Bronchial epithelial cell (primary cell): ENCODE results near the gene TMEM106B. TPM values are rescaled to one million over a fixed set of nuclear protein-coding genes. Genes with fewer than 3 reads are reported as not detected.

Source experiments
- DNase-seq: peaks from one replicate; pipeline ENCODE4 v3.0.0-alpha.2; 2010; ENCODE audit warnings: low read depth
- FAIRE-seq: peaks from 2 replicates; lab custom pipeline; 2011; peaks lifted over from hg19 to GRCh38; lab: Jason Lieb, UNC
- H3K27me3 ChIP-seq: 2 replicates; pipeline ENCODE4 v1.5.1; 2011; ENCODE audit warnings: low read length; ENCODE audit not compliant: control insufficient read depth, insufficient read depth
- H3K36me3 ChIP-seq: 2 replicates; pipeline ENCODE4 v1.5.1; 2011; ENCODE audit warnings: low read length; ENCODE audit not compliant: control insufficient read depth, insufficient read depth
- H3K4me3 ChIP-seq: 2 replicates; pipeline ENCODE4 v1.5.1; 2011; ENCODE audit warnings: mild to moderate bottlenecking, low read depth, low read length, control low read depth
- total RNA-seq: library from RNA; depleted of rRNA; stranded (reverse); fragments of >200 nt; gene quantifications from 2 replicates; pipeline ENCODE4 v1.2.1, GENCODE V29; 2014
- TF ChIP-seq, protein P1 (sequence below): IDR thresholded peaks from 2 replicates; pipeline ENCODE4 v1.5.1; 2011; ENCODE audit warnings: mild to moderate bottlenecking, moderate library complexity, low read length, control low read depth, inconsistent platforms; ENCODE audit not compliant: insufficient read depth, severe bottlenecking

TMEM106B gene
- total RNA-seq, 1 donor from 2014 or later: 39.5 TPM

DNA sequence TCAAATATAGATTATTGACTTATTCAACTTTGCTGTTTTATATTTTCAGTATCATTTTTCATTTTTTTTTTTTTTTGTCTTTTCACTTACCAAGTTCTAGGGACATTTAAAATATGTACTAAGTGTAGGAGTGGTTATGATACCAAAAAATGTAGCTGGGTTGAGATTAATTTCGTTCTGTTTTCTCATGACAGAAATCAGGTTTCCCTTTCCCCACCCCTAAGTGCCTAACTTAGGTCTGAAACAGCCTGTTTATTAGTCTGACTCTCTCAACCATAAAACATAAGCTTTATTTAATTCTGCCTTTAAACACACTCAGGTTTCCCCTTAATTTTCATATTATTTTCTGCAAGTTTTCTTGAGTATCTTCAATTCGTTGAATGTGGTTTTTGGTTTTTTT is 22.1 kb downstream of the TMEM106B start:
- TF ChIP-seq, protein P1, sequence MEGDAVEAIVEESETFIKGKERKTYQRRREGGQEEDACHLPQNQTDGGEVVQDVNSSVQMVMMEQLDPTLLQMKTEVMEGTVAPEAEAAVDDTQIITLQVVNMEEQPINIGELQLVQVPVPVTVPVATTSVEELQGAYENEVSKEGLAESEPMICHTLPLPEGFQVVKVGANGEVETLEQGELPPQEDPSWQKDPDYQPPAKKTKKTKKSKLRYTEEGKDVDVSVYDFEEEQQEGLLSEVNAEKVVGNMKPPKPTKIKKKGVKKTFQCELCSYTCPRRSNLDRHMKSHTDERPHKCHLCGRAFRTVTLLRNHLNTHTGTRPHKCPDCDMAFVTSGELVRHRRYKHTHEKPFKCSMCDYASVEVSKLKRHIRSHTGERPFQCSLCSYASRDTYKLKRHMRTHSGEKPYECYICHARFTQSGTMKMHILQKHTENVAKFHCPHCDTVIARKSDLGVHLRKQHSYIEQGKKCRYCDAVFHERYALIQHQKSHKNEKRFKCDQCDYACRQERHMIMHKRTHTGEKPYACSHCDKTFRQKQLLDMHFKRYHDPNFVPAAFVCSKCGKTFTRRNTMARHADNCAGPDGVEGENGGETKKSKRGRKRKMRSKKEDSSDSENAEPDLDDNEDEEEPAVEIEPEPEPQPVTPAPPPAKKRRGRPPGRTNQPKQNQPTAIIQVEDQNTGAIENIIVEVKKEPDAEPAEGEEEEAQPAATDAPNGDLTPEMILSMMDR: no peak
- no peak overlapping the region for H3K4me3 ChIP-seq
- no peaks in the 10 kb centered on the region for H3K36me3 ChIP-seq
- FAIRE-seq (no peak), DNase-seq (no peak)
- no peaks in the 10 kb centered on the region for H3K27me3 ChIP-seq

DNA sequence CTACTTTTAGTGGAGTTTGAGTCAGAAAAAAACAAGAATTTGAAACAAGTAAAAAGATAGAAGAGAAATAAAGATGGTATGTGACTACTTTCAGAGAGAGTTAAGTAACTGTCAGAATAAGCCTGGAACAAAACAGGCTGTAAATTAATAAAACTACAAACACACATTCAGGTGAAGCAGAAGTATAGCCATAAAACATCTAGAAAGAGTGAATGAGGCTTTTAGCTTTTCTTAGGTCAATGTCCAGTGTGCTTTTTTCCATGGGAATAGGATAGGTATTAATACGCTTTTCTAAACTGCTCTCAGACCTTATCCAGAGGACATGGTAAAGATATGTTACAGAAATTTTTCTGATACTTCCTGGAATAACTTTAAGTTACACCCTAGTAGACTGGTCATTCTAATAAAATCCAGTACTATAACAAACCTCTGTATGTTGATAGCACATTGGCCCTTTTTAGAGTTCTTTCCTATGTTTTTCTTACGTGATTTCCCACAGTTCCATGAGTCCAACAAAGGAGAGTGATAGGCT is 23.3 kb downstream of the TMEM106B start:
- no peak for DNase-seq
- no peaks in the 10 kb centered on the region for H3K27me3 ChIP-seq
- no peak overlapping the region for H3K4me3 ChIP-seq
- TF ChIP-seq, protein P1: no peak
- FAIRE-seq: no peak
- H3K36me3 ChIP-seq: no peaks in the 10 kb centered on the region

DNA sequence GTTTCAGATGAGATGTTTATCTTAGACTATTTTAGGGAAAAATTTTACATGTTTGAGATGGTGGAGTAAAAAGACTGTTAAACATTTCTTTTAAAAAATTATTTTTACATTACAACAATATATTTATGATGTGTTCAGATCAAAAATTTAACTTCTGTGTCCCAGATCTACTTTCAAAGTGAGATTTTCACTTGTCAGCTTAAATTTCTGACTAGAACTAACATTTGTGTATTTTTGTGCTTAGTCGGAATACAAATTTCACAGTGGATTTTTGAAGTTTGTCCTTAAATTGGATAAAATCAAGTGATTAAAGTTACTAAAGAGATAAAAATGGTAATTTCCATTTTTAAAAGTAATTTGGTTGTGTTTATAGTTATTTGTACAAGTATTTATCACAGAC is 24.9 kb downstream of the TMEM106B start:
- DNase-seq (no peak), FAIRE-seq (no peak)
- TF ChIP-seq, protein P1: no peak
- Histone ChIP-seq H3K36me3 (no peaks in the 10 kb centered on the region), H3K4me3 (no peak overlapping the region), H3K27me3 (no peaks in the 10 kb centered on the region)

DNA sequence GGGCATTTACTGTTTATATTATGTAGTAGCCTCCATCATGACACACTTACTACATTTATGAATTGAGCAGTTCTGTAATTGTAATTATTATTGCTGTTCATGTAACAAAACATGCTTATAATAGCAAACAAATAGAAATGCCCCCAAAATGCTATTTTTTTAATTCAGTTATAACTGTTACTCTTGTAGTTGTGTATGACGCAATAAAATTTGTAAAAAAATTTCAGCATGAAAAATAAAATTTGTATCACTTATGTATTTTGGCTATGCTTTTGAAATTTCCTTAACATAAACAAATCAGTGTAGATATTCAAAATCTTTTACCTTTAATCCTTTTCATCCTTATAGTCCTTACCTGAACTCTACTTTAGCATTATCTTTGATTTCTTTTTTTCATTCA is 25.9 kb downstream of the TMEM106B start:
- Histone ChIP-seq H3K27me3 (no peaks in the 10 kb centered on the region), H3K36me3 (no peaks in the 10 kb centered on the region), H3K4me3 (no peak overlapping the region)
- TF ChIP-seq, protein P1: no peak
- FAIRE-seq (no peak), DNase-seq (no peak)

DNA sequence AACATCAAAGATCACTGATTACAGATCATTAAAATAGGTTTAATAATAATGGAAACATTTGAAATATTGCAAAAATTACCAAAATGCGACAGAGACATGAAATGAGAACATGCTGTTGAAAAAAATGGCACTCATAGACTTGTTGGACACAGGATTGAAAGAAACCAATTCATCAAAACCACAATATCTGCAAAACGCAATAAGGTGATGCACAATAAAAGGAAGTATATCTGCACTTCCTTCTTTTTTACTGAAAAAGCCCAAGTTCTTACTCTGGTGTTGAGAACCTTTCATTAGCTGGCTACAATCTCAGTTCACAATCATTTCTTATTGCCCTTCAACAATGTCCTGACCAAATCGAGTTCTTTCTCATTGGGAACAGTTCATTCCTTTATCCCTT is 28.7 kb downstream of the TMEM106B start:
- Histone ChIP-seq H3K36me3 (no peaks in the 10 kb centered on the region), H3K4me3 (no peak overlapping the region), H3K27me3 (no peaks in the 10 kb centered on the region)
- FAIRE-seq (no peak), DNase-seq (no peak)
- TF ChIP-seq, protein P1: no peak

DNA sequence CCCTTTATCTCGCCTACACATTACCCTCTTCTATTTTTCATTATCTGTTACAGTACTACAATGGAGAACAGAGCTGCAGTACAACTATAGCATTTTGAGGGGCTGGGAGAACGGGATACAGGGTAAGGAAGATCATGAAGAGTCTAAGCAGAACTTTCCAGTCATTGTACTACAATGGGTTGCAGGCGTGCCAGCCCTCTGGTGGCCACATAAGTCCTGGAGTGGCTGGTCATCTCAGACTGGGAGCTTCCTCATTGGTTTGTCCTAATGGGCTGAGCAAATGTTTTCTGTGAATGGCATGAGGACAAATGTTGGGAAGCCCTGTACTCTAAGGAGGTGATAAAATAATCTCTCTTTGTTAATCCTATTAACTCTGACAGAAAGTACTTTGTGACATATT is 33.0 kb downstream of the TMEM106B start:
- no peak for FAIRE-seq
- TF ChIP-seq, protein P1: peak; percentile 52
- H3K36me3 ChIP-seq: no peaks in the 10 kb centered on the region
- no peak overlapping the region for H3K4me3 ChIP-seq
- H3K27me3 ChIP-seq: no peaks in the 10 kb centered on the region
- peak; percentile 13 for DNase-seq
